ENCODE results near the gene RYK. TPM values are rescaled to one million over a fixed set of nuclear protein-coding genes. Genes with fewer than 3 reads are reported as not detected.
A peak's percentile ranks its signal among the peaks of the same experiment; 100 is the strongest.

RYK gene
- 10 to 100 TPM; 13.2 to 54.2 (median 22.0) TPM for polyA plus RNA-seq
- long read RNA-seq, donor 1, result 0 reads
- long read RNA-seq, donor 2, partial matches to known transcripts, result 0 of 3 reads
- long read RNA-seq, donor 2, other reads (novel, unspliced or antisense), result 0 of 3 reads
- long read RNA-seq, donor 3, full-length matches to known transcripts, result 4 of 13 reads
- long read RNA-seq, donor 3, partial matches to known transcripts, result 9 of 13 reads
- long read RNA-seq, donor 3, other reads (novel, unspliced or antisense), result 0 of 13 reads
- long read RNA-seq, donor 4, result 0 reads
- long read RNA-seq, donor 5, partial matches to known transcripts, result 0 of 1 reads
- long read RNA-seq, donor 5, other reads (novel, unspliced or antisense), result 0 of 1 reads
- long read RNA-seq, donor 6, partial matches to known transcripts, result 0 of 2 reads
- long read RNA-seq, donor 6, other reads (novel, unspliced or antisense), result 0 of 2 reads
- long read RNA-seq, donor 7, result 0 reads
- long read RNA-seq, donor 8, full-length matches to known transcripts, result 2 of 2 reads
- long read RNA-seq, donor 8, partial matches to known transcripts, result 0 of 2 reads
- long read RNA-seq, donor 8, other reads (novel, unspliced or antisense), result 0 of 2 reads
- long read RNA-seq, donor 9, result 0 reads
- long read RNA-seq, donor 10, full-length matches to known transcripts, result 7 of 7 reads
- long read RNA-seq, donor 10, partial matches to known transcripts, result 0 of 7 reads
- long read RNA-seq, donor 10, other reads (novel, unspliced or antisense), result 0 of 7 reads

DNA sequence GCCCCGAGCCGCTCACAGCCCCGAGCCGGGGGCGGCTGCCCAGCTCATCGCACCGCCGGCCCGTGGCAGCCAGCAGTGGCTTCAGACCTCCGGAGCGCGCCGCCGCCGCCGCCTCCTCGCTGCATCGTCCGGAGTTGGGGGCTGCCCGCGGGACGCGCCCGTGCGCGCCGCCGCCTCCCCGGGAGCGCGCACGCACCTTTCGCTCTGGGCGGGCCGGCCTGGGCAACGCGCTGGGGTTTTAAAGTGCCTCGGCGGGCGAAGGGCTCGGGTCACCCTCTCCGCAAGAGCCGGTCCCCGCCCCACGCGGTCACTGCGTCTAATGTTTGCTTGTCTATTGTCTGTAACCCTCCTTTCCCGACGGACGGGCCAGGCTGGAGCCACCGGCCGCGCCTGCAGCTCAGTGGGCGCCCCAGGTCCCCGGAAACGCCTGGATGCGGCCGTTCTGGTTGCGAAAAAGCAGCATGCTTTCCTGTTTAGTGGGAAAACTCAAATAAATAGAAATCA is at the start of gene RYK:
TSS of gene RYK (minus strand) at position 143 of the 504 bp plus-strand sequence. CDS start 205 bp downstream, outside the sequence.
- WGBS, 3 donors, result 0 to 1% (median 0%) methylated on average over 46 to 59 of the region's 59 CpGs
- Histone ChIP-seq H3K4me3 (ENCODE audit: low read depth in 1 of 3, low read length in 3 of 3) (peak within 1 kb of the TSS; percentile 79 to 95 (median 93)), H3K9me3 (ENCODE audit: control insufficient read depth in 2 of 2, insufficient read depth in 1 of 2, low read depth in 1 of 2, low read length in 1 of 2) (no peaks in the 10 kb centered on the region), H3K36me3 (ENCODE audit: control insufficient read depth in 3 of 3, insufficient read depth in 2 of 3, low read depth in 1 of 3, low read length in 3 of 3) (no peaks in the 10 kb centered on the region), H3K4me1 (ENCODE audit: control insufficient read depth in 3 of 3, insufficient read depth in 2 of 3, low read depth in 1 of 3, low read length in 2 of 3) (peaks cover 0 to 4% (median 0%) of the 10 kb centered on the region in 3 donors), H3K27me3 (ENCODE audit: control insufficient read depth in 3 of 3, insufficient read depth in 3 of 3, low read length in 3 of 3) (peaks cover 0 to 4% (median 0%) of the 10 kb centered on the region in 3 donors), H3K27ac (ENCODE audit: low read depth in 1 of 3, low read length in 2 of 3) (peak within 1 kb of the TSS; percentile 86 to 95 (median 91))
- DNase-seq, result peak; percentile 76 to 93
- no peak for FAIRE-seq

DNA sequence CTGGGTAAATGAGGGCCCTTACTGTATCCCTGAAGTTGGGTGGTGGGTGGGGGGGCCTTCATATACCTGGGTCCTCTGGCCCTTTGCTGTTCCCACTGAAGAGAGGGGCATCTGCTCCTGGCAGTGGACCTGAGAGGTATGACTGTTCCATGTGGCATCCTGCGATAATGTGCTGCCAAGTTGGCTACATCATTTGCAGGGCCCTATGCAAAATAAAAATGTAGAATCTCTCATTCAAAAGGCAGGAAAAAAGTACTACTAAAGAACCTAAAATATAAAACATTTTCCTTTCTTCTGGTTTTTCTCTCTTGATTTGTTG is 49.2 kb upstream of the RYK start:
- H3K36me3 ChIP-seq (ENCODE audit: control insufficient read depth in 3 of 3, insufficient read depth in 2 of 3, low read depth in 1 of 3, low read length in 3 of 3), result no peaks in the 10 kb centered on the region
- no peak for FAIRE-seq
- WGBS, 3 donors, result 94 to 95% (median 95%) methylated on average over 1 of the region's 1 CpG
- no peak for DNase-seq
- H3K27me3 ChIP-seq (ENCODE audit: control insufficient read depth in 3 of 3, insufficient read depth in 3 of 3, low read length in 3 of 3), result no peaks in the 10 kb centered on the region
- no peaks in the 10 kb centered on the region for H3K4me1 ChIP-seq (ENCODE audit: control insufficient read depth in 3 of 3, insufficient read depth in 2 of 3, low read depth in 1 of 3, low read length in 2 of 3)
- H3K9me3 ChIP-seq (ENCODE audit: control insufficient read depth in 2 of 2, insufficient read depth in 1 of 2, low read depth in 1 of 2, low read length in 1 of 2), result no peaks in the 10 kb centered on the region
- no peak overlapping the region for H3K4me3 ChIP-seq (ENCODE audit: low read depth in 1 of 3, low read length in 3 of 3)
- H3K27ac ChIP-seq (ENCODE audit: low read depth in 1 of 3, low read length in 2 of 3), result no peak overlapping the region

DNA sequence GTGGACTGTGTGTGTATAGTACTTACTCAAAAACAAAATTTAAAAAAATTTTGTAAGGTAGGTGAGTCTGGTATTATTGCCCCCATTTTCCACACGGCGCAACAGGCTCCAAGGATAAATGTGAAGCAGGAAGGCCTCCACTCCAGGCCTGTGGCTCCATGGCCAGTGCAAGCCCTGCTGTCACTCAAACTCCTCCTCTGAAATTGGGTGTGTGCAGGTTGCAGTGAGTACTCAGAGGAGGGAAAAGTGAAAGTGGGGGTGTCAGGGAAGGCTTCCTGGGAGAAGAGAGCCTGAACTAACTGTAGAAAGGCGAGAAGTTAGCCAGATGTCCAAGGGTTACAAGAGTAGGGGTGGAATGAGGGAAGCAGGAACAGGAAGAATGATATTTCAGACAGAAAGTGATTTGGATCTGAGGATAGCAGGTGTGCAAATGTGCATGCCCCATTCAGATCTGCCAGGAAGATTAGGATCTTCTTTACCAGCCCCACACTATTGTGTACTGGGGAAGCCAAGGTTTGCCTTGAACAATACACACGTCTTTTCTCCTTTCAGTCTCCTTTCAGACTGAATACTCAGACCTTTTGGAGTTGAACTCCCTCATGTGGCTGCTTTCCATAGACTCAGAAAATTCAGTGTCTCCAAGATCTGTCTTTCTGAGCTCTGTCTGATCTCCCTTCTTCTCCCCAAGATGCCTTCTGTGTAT is 48.7 kb upstream of the RYK start:
- no peaks in the 10 kb centered on the region for H3K4me1 ChIP-seq (ENCODE audit: control insufficient read depth in 3 of 3, insufficient read depth in 2 of 3, low read depth in 1 of 3, low read length in 2 of 3)
- H3K36me3 ChIP-seq (ENCODE audit: control insufficient read depth in 3 of 3, insufficient read depth in 2 of 3, low read depth in 1 of 3, low read length in 3 of 3), result no peaks in the 10 kb centered on the region
- peak; percentile 35 to 78 for DNase-seq
- no peaks in the 10 kb centered on the region for H3K9me3 ChIP-seq (ENCODE audit: control insufficient read depth in 2 of 2, insufficient read depth in 1 of 2, low read depth in 1 of 2, low read length in 1 of 2)
- 44 to 67% (median 54%) methylated on average over 4 of the region's 4 CpGs for WGBS, 3 donors
- FAIRE-seq, result no peak
- no peaks in the 10 kb centered on the region for H3K27me3 ChIP-seq (ENCODE audit: control insufficient read depth in 3 of 3, insufficient read depth in 3 of 3, low read length in 3 of 3)
- H3K27ac ChIP-seq (ENCODE audit: low read depth in 1 of 3, low read length in 2 of 3), result peak overlapping the region in 2 of 3 donors; percentile 35 to 41
- H3K4me3 ChIP-seq (ENCODE audit: low read depth in 1 of 3, low read length in 3 of 3), result no peak overlapping the region

DNA sequence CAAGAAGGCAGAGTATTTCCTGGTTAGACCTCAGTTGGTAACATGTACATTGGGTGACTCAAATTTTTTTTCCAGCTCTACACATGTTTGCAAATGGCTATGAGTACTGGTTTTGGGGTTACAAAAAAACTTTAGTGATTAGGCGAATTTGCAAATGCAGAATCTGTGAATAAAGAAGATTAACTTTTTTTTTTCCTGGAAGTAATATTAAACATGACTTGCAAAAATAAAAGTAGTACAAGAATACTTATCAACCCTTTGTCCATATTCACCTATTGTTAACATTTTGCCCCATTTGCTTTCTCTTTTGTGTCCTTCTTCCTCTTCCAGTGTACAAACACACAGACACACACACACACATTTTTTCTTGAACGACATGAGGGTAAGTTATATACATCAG is 47.6 kb upstream of the RYK start:
- Histone ChIP-seq H3K9me3 (ENCODE audit: control insufficient read depth in 2 of 2, insufficient read depth in 1 of 2, low read depth in 1 of 2, low read length in 1 of 2) (no peaks in the 10 kb centered on the region), H3K4me1 (ENCODE audit: control insufficient read depth in 3 of 3, insufficient read depth in 2 of 3, low read depth in 1 of 3, low read length in 2 of 3) (no peaks in the 10 kb centered on the region), H3K27me3 (ENCODE audit: control insufficient read depth in 3 of 3, insufficient read depth in 3 of 3, low read length in 3 of 3) (no peaks in the 10 kb centered on the region), H3K27ac (ENCODE audit: low read depth in 1 of 3, low read length in 2 of 3) (no peak overlapping the region), H3K36me3 (ENCODE audit: control insufficient read depth in 3 of 3, insufficient read depth in 2 of 3, low read depth in 1 of 3, low read length in 3 of 3) (no peaks in the 10 kb centered on the region), H3K4me3 (ENCODE audit: low read depth in 1 of 3, low read length in 3 of 3) (no peak overlapping the region)
- WGBS, 3 donors, result 93 to 94% (median 93%) methylated on average over 2 of the region's 2 CpGs
- no peak for FAIRE-seq
- no peak for DNase-seq

DNA sequence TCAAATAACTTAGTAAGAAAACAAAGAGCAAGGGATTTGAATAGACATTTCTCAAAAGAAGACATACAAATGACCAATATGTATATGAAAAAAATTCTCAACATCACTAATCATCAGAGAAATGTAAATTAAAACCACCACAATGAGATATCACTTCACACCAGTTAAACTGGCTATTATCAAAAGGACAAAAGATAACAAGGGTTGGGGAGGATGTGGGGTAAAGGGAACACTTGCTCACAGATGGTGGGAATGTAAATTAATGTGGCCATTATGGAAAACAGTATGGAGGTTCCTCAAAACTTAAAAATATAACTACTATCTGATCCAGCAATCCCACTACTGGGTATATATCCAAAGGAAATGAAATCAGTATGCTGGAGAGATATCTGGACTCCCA is 46.0 kb upstream of the RYK start:
- DNase-seq, result no peak
- H3K9me3 ChIP-seq (ENCODE audit: control insufficient read depth in 2 of 2, insufficient read depth in 1 of 2, low read depth in 1 of 2, low read length in 1 of 2), result no peaks in the 10 kb centered on the region
- FAIRE-seq, result no peak
- no peaks in the 10 kb centered on the region for H3K27me3 ChIP-seq (ENCODE audit: control insufficient read depth in 3 of 3, insufficient read depth in 3 of 3, low read length in 3 of 3)
- no peak overlapping the region for H3K27ac ChIP-seq (ENCODE audit: low read depth in 1 of 3, low read length in 2 of 3)
- H3K4me3 ChIP-seq (ENCODE audit: low read depth in 1 of 3, low read length in 3 of 3), result no peak overlapping the region
- no peaks in the 10 kb centered on the region for H3K4me1 ChIP-seq (ENCODE audit: control insufficient read depth in 3 of 3, insufficient read depth in 2 of 3, low read depth in 1 of 3, low read length in 2 of 3)
- H3K36me3 ChIP-seq (ENCODE audit: control insufficient read depth in 3 of 3, insufficient read depth in 2 of 3, low read depth in 1 of 3, low read length in 3 of 3), result no peaks in the 10 kb centered on the region

DNA sequence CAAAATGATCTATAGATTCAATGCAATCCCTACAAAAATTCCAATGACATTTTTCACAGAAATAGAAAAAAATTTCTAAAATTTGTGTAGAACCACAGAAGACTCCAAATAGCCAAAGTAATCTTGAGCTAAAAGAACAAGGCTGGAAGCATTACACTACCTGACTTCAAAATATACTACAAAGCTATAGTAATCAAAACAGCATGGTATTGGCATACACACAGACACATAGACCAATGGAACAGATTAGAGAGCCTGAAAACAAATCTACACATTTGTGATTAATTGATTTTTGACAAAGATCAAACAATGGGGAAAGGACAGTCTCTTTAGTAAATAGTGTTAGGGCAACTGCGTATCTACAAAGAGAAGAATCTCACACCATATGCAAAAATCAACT is 45.3 kb upstream of the RYK start:
- FAIRE-seq, result no peak
- no peak overlapping the region for H3K27ac ChIP-seq (ENCODE audit: low read depth in 1 of 3, low read length in 2 of 3)
- 88 to 97% (median 95%) methylated on average over 1 of the region's 1 CpG for WGBS, 3 donors
- no peaks in the 10 kb centered on the region for H3K36me3 ChIP-seq (ENCODE audit: control insufficient read depth in 3 of 3, insufficient read depth in 2 of 3, low read depth in 1 of 3, low read length in 3 of 3)
- H3K4me3 ChIP-seq (ENCODE audit: low read depth in 1 of 3, low read length in 3 of 3), result no peak overlapping the region
- H3K27me3 ChIP-seq (ENCODE audit: control insufficient read depth in 3 of 3, insufficient read depth in 3 of 3, low read length in 3 of 3), result no peaks in the 10 kb centered on the region
- no peak for DNase-seq
- no peaks in the 10 kb centered on the region for H3K4me1 ChIP-seq (ENCODE audit: control insufficient read depth in 3 of 3, insufficient read depth in 2 of 3, low read depth in 1 of 3, low read length in 2 of 3)
- no peaks in the 10 kb centered on the region for H3K9me3 ChIP-seq (ENCODE audit: control insufficient read depth in 2 of 2, insufficient read depth in 1 of 2, low read depth in 1 of 2, low read length in 1 of 2)

DNA sequence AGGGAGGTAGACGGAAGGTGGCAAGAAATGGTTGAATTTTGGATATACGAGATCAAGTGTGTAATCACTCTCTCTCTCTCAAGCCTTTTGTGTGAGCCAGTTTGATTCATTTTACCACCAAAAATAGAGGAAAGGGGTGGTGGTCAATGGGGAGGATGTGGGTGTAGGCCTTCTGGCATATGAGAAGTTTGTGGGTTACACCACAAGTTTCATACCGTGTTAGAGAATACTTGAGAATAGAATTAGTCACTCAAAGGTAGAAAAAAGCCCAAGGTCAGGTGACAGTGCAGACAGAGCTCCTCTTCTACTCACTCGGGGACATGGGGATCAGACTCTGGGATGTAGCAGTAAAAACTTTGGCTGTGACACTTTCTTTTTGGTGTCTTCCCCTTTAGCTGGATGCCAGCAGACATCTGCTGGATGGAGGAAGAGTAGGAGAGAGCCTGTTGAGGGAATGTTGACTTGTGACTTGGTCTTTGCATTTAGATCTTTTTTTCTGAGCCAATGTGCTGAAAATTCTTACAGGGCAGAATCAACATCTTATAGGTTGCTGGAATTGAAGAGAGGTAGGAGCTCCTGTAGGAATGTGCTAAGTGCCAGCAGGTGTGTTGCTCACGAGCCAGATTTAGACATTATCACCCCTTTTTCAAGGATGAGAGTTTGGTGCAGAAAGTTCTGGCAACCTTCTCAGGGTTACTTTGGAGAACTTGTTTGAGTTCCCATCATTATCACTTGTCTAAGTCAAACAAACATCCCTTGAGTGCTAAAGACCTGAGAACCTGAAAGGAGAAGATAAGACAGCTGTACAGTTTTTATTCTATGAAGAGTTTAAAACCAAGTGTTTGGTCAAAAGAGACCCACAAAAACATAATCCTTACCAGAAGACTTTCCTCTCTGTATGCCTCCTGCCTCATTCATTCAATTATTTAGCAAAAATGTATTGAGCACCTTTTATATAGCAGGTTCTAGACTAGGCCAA is 43.9 kb upstream of the RYK start:
- Histone ChIP-seq H3K9me3 (ENCODE audit: control insufficient read depth in 2 of 2, insufficient read depth in 1 of 2, low read depth in 1 of 2, low read length in 1 of 2) (no peaks in the 10 kb centered on the region), H3K4me1 (ENCODE audit: control insufficient read depth in 3 of 3, insufficient read depth in 2 of 3, low read depth in 1 of 3, low read length in 2 of 3) (no peaks in the 10 kb centered on the region), H3K36me3 (ENCODE audit: control insufficient read depth in 3 of 3, insufficient read depth in 2 of 3, low read depth in 1 of 3, low read length in 3 of 3) (no peaks in the 10 kb centered on the region), H3K27me3 (ENCODE audit: control insufficient read depth in 3 of 3, insufficient read depth in 3 of 3, low read length in 3 of 3) (no peaks in the 10 kb centered on the region), H3K4me3 (ENCODE audit: low read depth in 1 of 3, low read length in 3 of 3) (no peak overlapping the region), H3K27ac (ENCODE audit: low read depth in 1 of 3, low read length in 2 of 3) (no peak overlapping the region)
- peak in 1 of 2 donors; percentile 33 for DNase-seq
- no peak for FAIRE-seq
- 62 to 79% (median 64%) methylated on average over 5 of the region's 5 CpGs for WGBS, 3 donors

Measured in small intestine (tissue), 16 donors.